Epithelial cell of prostate (primary cell): ENCODE measurements around the gene KCNQ2.

Experiments
- DNase-seq: peaks from one replicate; pipeline ENCODE4 v3.0.0-alpha.2; 2011; ENCODE audit warnings: low read depth, low spot score
- H3K27ac ChIP-seq: fragments of 450-650 bp; 2 replicates; pipeline ENCODE4 v1.5.1; 2017; ENCODE audit warnings: mild to moderate bottlenecking

Gene KCNQ2

DNA sequence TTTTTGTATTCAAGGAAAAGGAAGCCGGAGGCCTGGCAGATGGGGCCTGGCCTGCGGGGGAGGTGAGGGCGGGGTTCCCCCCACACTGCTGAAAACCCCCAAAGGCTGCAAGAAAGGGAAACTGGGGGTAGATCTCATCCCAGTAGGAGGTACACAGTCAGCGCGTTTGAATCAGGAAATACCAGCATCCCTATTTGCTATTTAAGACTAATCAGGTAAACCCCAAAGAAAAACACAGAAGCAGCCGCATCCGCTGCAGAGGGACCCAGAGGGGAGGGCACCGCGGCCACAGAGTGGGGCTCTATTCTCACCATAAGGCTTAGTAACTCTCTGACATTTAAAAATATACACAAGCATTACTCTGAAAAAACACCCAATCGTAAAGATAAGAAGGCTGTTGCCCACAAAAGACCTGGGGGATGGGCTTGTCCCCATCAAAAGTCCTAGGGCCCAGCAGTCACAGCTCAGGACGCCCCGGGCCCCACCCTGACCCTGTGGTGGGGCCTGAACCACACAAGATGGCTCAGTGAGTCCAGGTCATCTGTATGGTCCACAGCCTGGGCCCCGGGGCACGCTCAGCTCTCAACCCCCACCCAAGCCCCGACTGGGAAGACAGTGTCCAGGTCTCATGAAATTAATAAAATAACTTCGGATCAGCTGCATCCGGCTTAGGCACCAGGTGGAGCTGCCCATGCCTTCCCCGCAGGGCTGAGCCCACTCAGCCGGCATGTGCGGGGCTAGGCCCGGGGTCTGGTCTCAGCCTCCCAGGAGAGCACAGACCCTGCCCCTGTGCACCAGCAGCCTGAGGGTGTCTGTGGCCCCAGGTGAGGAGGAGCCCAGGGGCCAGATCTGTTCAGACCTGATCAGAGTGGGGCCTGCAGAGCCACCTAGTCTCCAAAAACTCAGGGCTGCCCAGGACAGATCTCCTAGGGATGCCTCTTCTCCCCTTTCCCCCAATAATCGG, 31.0 kb downstream of the KCNQ2 start:
- no peak overlapping the region for H3K27ac ChIP-seq
- no peak for DNase-seq

GRCh38 chr20:63440366-63440955, 32.0 kb downstream of the KCNQ2 start:
- no peak for DNase-seq
- no peak overlapping the region for H3K27ac ChIP-seq

GRCh38 chr20:63439866-63440265, 32.6 kb downstream of the KCNQ2 start:
- H3K27ac ChIP-seq: no peak overlapping the region
- DNase-seq: no peak

- no peak for DNase-seq
- H3K27ac ChIP-seq: no peak overlapping the region
Observed at GRCh38 chr20:63438121-63438520, 34.3 kb downstream of the KCNQ2 start.

- no peak overlapping the region for H3K27ac ChIP-seq
- no peak for DNase-seq
Observed at GRCh38 chr20:63435552-63435951, 36.9 kb downstream of the KCNQ2 start.

DNA sequence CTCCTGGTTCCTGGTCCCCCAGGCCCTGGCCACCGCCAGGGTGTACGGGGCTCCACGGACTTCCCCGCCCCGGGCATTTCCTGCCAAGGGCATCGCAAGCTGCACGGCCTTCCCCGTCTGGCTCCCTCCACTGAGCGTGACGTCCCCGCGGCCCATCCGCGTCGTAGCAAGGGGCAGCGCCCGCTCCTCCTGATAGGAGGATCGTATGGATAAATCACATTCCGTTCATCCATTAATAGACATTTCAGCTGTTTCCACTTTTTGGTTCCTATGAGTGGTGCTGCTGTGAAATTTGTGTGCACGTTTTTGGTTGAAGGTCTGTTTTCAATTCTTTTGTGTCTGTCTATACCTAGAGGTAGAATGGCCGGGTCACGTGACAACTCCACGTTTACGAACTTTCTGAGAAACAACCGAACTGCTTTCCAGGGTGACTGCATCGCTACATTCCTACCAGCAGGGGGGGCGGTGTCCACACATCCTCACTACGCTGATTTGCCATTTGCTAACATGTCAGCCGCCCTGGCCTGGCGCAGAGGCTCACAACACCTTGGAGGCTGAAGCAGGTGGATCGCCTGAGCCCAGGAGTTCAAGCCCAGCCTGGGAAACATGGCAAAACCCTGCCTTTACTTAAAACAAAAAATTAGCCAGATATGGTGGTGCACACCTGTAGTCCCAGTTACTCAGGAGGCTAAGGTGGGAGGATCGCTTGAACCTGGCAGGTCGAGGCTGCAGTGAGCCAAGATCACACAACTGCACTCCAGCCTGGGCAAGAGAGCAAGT, 37.7 kb downstream of the KCNQ2 start:
- H3K27ac ChIP-seq: no peak overlapping the region
- DNase-seq: no peak

- no peak for DNase-seq
- no peak overlapping the region for H3K27ac ChIP-seq
Observed at GRCh38 chr20:63433756-63434531, 38.5 kb downstream of the KCNQ2 start.

DNA sequence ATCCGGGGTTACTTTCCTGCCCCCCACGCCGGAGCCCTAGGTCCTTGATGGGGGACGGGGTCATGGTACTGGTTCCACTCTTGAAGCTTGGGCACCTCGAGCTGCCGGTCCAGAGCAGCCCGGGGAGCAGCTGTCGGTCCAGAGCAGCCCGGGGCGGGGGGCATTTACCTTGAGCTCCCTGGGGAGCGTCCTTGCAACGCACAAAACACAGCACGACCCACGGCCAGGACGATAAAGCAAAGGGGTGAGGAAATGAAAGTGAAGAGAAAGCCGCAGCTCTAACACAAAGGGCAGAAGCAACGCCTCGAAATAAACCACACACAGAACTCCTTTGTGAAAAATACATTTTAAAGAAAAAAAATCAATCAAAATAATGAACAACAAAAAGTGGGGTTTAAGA, 39.1 kb downstream of the KCNQ2 start:
- H3K27ac ChIP-seq: no peak overlapping the region
- DNase-seq: no peak

DNA sequence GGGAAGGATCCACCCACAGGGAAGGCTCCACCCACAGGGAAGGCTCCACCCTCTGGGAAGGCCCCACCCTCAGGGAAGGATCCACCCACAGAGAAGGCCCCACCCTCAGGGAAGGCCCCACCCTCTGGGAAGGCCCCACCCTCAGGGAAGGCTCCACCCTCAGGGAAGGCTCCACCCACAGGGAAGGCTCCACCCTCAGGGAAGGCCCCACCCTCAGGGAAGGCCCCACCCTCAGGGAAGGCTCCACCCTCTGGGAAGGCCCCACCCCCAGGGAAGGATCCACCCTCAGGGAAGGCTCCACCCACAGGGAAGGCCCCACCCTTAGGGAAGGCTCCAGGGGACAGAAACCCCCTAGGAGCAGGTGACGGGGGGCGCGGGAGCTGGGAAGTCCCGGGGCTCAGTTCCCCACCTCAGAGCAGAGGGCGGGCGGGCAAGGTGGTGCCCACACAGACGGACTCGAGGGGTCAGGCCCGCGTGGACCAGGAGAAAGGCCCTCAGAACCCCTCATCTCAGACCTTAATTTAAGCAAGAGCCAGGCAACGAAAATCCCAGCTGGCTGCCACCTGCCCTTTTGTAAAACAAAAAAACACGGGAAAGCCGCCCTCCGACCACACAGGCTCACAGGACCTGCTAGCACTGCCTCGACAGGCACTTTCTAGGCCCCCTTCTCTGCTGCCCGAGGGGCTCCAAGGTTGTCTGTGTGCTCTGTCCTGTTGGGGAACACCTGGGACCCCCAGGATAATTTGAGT, 39.7 kb downstream of the KCNQ2 start:
- no peak overlapping the region for H3K27ac ChIP-seq
- no peak for DNase-seq

DNA sequence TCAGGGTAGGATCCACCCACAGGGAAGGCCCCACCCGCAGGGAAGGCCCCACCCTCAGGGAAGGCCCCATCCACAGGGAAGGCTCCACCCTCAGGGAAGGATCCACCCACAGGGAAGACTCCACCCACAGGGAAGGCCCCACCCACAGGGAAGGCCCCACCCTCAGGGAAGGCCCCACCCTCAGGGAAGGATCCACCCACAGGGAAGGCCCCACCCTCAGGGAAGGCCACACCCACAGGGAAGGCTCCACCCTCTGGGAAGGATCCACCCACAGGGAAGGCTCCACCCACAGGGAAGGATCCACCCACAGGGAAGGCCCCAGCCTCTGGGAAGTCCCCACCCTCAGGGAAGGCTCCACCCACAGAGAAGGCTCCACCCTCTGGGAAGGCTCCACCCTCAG, 40.5 kb downstream of the KCNQ2 start:
- DNase-seq: no peak
- no peak overlapping the region for H3K27ac ChIP-seq

GRCh38 chr20:63430891-63431290, 41.6 kb downstream of the KCNQ2 start:
- no peak for DNase-seq

GRCh38 chr20:63429992-63430391, 42.5 kb downstream of the KCNQ2 start:
- H3K27ac ChIP-seq: no peak overlapping the region
- no peak for DNase-seq

More at GRCh38 chr20:63430891-63431290, 41.6 kb downstream of the KCNQ2 start:
- no peak overlapping the region for H3K27ac ChIP-seq

GRCh38 chr20:63428906-63429575, 43.4 kb downstream of the KCNQ2 start:
- DNase-seq: no peak
- no peak overlapping the region for H3K27ac ChIP-seq

DNA sequence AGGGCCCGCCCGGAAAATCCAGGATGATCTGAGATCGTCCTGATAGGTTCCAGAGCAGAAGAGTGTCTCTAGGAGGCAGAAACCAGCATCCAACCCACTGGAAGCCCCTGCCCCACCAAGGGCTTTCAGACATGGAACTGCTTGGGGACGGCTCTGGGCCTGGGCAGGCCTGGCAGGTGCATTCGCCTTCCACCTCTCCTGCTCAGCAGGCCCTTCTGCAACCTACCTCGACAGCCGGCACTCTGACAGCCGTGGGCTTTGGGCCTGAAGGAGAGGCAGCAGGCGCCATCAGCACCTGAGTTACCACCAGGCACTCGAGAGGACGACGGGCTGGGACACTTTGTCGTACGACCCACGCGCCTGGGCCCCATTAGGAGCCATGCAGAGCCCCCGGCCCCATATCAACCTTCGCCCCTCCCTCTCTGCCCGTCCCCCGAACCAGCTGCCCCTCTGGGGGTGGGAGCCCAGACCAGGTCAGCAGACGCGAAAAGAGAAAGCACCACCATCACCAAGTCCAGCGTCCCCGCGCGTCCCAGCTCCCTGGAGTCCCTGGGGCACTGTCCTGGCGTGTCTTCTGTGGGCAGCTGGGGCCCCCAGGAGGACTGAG, 44.6 kb downstream of the KCNQ2 start:
- DNase-seq: no peak
- no peak overlapping the region for H3K27ac ChIP-seq

DNA sequence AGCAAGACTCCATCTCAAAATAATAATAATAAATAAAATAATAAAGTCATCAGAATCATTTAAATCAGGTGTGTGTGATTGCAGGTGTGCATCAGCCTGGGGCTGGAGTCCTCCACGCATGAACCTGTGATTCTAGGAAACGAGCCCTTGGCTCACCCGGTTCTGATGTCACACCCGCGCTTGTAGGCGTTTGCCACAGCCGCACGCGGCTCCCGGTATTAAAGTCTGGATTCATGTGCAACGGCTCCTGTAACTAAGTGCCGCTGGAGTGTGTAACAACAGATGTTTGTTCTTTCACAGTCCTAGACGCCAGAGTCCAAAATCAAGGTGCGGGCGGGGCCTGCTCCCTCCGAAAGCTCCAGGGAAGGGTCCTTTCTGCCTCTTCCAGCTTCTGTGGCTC, 45.2 kb downstream of the KCNQ2 start:
- H3K27ac ChIP-seq: no peak overlapping the region
- no peak for DNase-seq

DNA sequence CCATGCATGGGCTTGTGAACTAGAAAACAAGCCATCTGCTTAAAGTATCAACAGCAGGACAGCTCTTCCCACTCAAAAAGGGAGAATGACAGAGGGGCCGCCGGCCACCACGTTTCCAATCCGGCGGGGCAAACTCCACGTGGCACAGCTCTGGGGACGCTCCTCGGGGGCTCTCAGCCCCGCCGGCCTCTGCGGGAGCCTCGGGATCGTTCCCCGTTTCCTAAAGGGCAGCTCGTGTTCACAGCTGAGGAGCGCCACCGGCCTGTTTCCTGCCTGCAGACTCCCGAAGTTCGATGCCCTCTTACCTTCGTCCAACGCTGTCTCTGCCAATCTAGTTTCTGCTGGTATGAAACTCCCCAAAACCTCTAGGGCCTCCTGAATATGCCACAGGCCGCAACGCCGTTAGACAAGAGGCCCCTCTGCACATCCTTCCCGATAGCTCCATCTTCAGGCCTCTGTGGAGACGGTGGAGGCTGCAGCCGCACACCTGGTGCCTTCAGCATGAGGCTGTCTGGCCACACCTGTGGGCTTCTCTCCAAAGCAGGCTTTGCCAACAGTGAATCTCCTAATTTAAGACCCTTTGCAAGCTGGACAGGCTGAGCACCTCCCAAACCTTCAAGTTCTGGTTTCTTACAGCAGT, 46.5 kb downstream of the KCNQ2 start:
- no peak for DNase-seq
- H3K27ac ChIP-seq: no peak overlapping the region

GRCh38 chr20:63424613-63425012, 47.8 kb downstream of the KCNQ2 start:
- no peak for DNase-seq
- H3K27ac ChIP-seq: no peak overlapping the region

DNA sequence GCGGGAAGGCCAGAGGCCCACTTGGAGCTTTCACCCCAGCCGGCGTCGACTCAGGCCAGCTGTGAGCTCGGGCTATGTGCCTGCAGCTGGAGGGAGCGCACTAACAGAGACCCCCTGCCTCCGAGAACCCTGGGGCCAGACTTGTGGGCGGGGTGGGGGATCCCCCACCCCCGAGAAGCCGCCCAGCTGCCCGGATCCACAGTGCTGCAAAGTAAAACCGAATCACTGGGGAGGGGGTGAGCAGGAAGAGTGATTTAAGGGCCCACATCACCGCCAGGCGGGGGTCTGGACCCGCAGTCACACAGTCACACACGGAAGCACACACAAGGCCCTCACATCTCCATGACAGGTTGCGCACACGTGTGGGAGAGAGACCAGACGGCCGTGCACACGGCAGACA, 48.7 kb downstream of the KCNQ2 start:
- no peak overlapping the region for H3K27ac ChIP-seq
- no peak for DNase-seq
